Keratinocyte (primary cell): ENCODE results near the gene WWC2.

Source experiments
- CTCF ChIP-seq, 3 experiments: IDR thresholded peaks in 1 of 3; conservative IDR thresholded peaks in 1 of 3; optimal IDR thresholded peaks in 1 of 3; 2 replicates in 2 of 3; 3 replicates in 1 of 3; pipeline versions ENCODE3 to v1.5.1; 2011; ENCODE audit warnings: low read length in 3 of 3, mild to moderate bottlenecking in 3 of 3, moderate library complexity in 2 of 3, control low read depth in 1 of 3, inconsistent platforms in 1 of 3; ENCODE audit not compliant: insufficient read depth in 2 of 3; ENCODE audit errors: extremely low read depth in 1 of 3
- EZH2 ChIP-seq: IDR thresholded peaks from one replicate; pipeline ENCODE4 v1.6.1; 2012; ENCODE audit warnings: inconsistent platforms, mild to moderate bottlenecking, low read length, moderate library complexity

- TF ChIP-seq CTCF (optimal IDR thresholded peaks at IDR 0.05 in 1 of 3, IDR thresholded peaks at IDR 0.05 in 1 of 3, conservative IDR thresholded peaks at IDR 0.05 in 1 of 3; ENCODE audit: extremely low read depth in 1 of 3, insufficient read depth in 2 of 3, low read length in 3 of 3) (no peak), EZH2 (no peak)
Observed at GRCh38 chr4:183347566-183347965, 248.5 kb downstream of the WWC2 start.
